HCT116 (cell line): ENCODE results near the gene CCDC158. TPM values are rescaled to one million over a fixed set of nuclear protein-coding genes. Genes with fewer than 3 reads are reported as not detected.

ENCODE experiments used
- ATAC-seq: fragments of 200-7000 bp; cut with Tn5 transposase; 2 replicates; pipeline ENCODE4 v1.9.1; 2020; ENCODE audit warnings: mild to moderate bottlenecking, moderate library complexity
- BruUV-seq: library from RNA; stranded (reverse); fragments of 400-500 nt; replicated peaks from 2 replicates; lab custom pipeline; 2021; lab: Mats Ljungman, UMichigan
- CTCF ChIA-PET: fragments of 300-600 bp; sonication (Branson Sonifier 250); formaldehyde crosslinking; loops from one replicate; lab custom pipeline; 2021; ENCODE audit warnings: antibody characterized with exemption; lab: Charles Lee
- POLR2A ChIA-PET: fragments of 300-600, 350-600 bp; sonication (Branson Sonifier 250); formaldehyde crosslinking; loops from one replicate; lab custom pipeline; 2021; ENCODE audit warnings: antibody characterized with exemption; lab: Charles Lee
- RAD21 ChIA-PET, 2 experiments: fragments of 300-600 bp; sonication (Branson Sonifier 250); formaldehyde crosslinking; loops; one replicate each; lab custom pipeline; 2023; ENCODE audit warnings: low total read pairs in 2 of 2; ENCODE audit not compliant: uncharacterized antibody in 2 of 2, unreplicated experiment in 2 of 2, low non-redundant PET in 1 of 2; lab: Charles Lee
- DNase-seq: peaks from one replicate; pipeline ENCODE4 v3.0.0-alpha.2; 2010; ENCODE audit warnings: low read depth, low spot score
- H2AFZ ChIP-seq: fragments of 200-600 bp; shearing (Covaris generic), sonication (generic); 2 replicates; pipeline ENCODE4 v1.6.1; 2017; ENCODE audit warnings: low read depth, mixed run types, mixed read lengths, antibody characterized with exemption, low read length; ENCODE audit not compliant: poor library complexity, severe bottlenecking
- H3K27ac ChIP-seq: 2 replicates; pipeline ENCODE4 v1.5.1; 2012; ENCODE audit warnings: low read depth, low read length
- H3K27me3 ChIP-seq: fragments of 200-600 bp; sonication (generic); 2 replicates; pipeline ENCODE4 v1.6.1; 2016; ENCODE audit warnings: mixed run types, low read length, mixed read lengths; ENCODE audit not compliant: insufficient read depth
- H3K36me3 ChIP-seq, 2 experiments: fragments of 200-500 bp in 1 of 2; fragments of 200-600 bp in 1 of 2; sonication (Bioruptor generic) in 1 of 2; sonication (generic) in 1 of 2; 2 replicates each; pipeline versions ENCODE4 v1.5.1 to v1.6.1; 2014 to 2016; ENCODE audit warnings: low read length in 2 of 2, inconsistent platforms in 1 of 2, mixed read lengths in 1 of 2, mixed run types in 1 of 2; ENCODE audit not compliant: insufficient read depth in 2 of 2, control insufficient read depth in 1 of 2
- H3K4me1 ChIP-seq, 2 experiments: fragments of 200-600 bp in 1 of 2; sonication (generic) in 1 of 2; 2 replicates each; pipeline versions ENCODE4 v1.5.1 to v1.6.1; 2012 to 2017; ENCODE audit warnings: low read length in 2 of 2, inconsistent platforms in 1 of 2, mild to moderate bottlenecking in 1 of 2, mixed read lengths in 1 of 2, mixed run types in 1 of 2, moderate library complexity in 1 of 2; ENCODE audit not compliant: insufficient read depth in 2 of 2, control insufficient read depth in 1 of 2
- H3K4me2 ChIP-seq: fragments of 200-600 bp; sonication (generic); 2 replicates; pipeline ENCODE4 v1.6.1; 2017; ENCODE audit warnings: mixed run types, low read length, mixed read lengths
- H3K4me3 ChIP-seq, 2 experiments: fragments of 200-600 bp in 1 of 2; sonication (generic) in 1 of 2; replicated peaks in 1 of 2; 2 replicates each; pipeline ENCODE4 v1.5.1; 2011 to 2016; ENCODE audit warnings: low read length in 2 of 2, control low read depth in 1 of 2, low read depth in 1 of 2, mild to moderate bottlenecking in 1 of 2, mixed read lengths in 1 of 2, mixed run types in 1 of 2
- H3K79me2 ChIP-seq: fragments of 200-600 bp; sonication (generic); 2 replicates; pipeline ENCODE4 v1.6.1; 2017; ENCODE audit warnings: mild to moderate bottlenecking, mixed run types, low read length, moderate library complexity, mixed read lengths; ENCODE audit not compliant: insufficient read depth
- H3K9ac ChIP-seq: fragments of 200-600 bp; sonication (generic); 2 replicates; pipeline ENCODE4 v1.6.1; 2016; ENCODE audit warnings: low read length, mixed read lengths
- H3K9me2 ChIP-seq: fragments of 200-600 bp; sonication (generic), shearing (Covaris generic); 2 replicates; pipeline ENCODE4 v1.6.1; 2017; ENCODE audit warnings: mixed run types, mild to moderate bottlenecking, moderate library complexity; ENCODE audit not compliant: insufficient read depth
- H3K9me3 ChIP-seq, 2 experiments: fragments of 200-500 bp in 1 of 2; fragments of 200-600 bp in 1 of 2; sonication (Bioruptor generic) in 1 of 2; sonication (generic) in 1 of 2; 2 replicates each; pipeline ENCODE4 v1.6.1; 2014 to 2017; ENCODE audit warnings: low read length in 2 of 2, mixed read lengths in 2 of 2, inconsistent platforms in 1 of 2, low read depth in 1 of 2, mild to moderate bottlenecking in 1 of 2, mixed run types in 1 of 2, moderate library complexity in 1 of 2; ENCODE audit not compliant: control insufficient read depth in 1 of 2, insufficient read depth in 1 of 2
- H4K20me1 ChIP-seq: fragments of 200-600 bp; sonication (generic), shearing (Covaris generic); 2 replicates; pipeline ENCODE4 v1.6.1; 2017; ENCODE audit warnings: mixed run types, mild to moderate bottlenecking, moderate library complexity; ENCODE audit not compliant: insufficient read depth
- CBX3 ChIP-seq: IDR thresholded peaks from 2 replicates; pipeline ENCODE4 v1.6.1; 2012; ENCODE audit warnings: low read depth
- CEBPB ChIP-seq: IDR thresholded peaks from 2 replicates; pipeline ENCODE4 v1.6.1; 2012; ENCODE audit warnings: low read depth
- EGR1 ChIP-seq: IDR thresholded peaks from 2 replicates; pipeline ENCODE4 v1.6.1; 2012; ENCODE audit warnings: low read depth
- EZH2 ChIP-seq: fragments of 200-600 bp; sonication (generic); IDR thresholded peaks from 2 replicates; pipeline ENCODE4 v1.6.1; 2017; ENCODE audit warnings: antibody characterized with exemption, mixed run types
- FOSL1 ChIP-seq: IDR thresholded peaks from 2 replicates; pipeline ENCODE4 v1.6.1; 2012; ENCODE audit warnings: low read depth
- JUND ChIP-seq: IDR thresholded peaks from 2 replicates; pipeline ENCODE4 v1.6.1; 2012
- POLR2A ChIP-seq: IDR thresholded peaks from 2 replicates; pipeline ENCODE4 v1.7.0; 2011; ENCODE audit warnings: borderline replicate concordance; ENCODE audit not compliant: insufficient read depth, insufficient read length; ENCODE audit errors: extremely low read depth
- POLR2AphosphoS5 ChIP-seq: IDR thresholded peaks from 2 replicates; pipeline ENCODE4 v1.6.1; 2011; ENCODE audit warnings: mild to moderate bottlenecking, low read depth, low read length, moderate library complexity
- RAD21 ChIP-seq: IDR thresholded peaks from 2 replicates; pipeline ENCODE4 v1.6.1; 2012; ENCODE audit warnings: low read depth, mild to moderate bottlenecking
- SIN3A ChIP-seq: IDR thresholded peaks from 2 replicates; pipeline ENCODE4 v1.6.1; 2012; ENCODE audit warnings: low read depth
- TCF7L2 ChIP-seq: IDR thresholded peaks from 2 replicates; pipeline ENCODE4 v1.7.0; 2011; ENCODE audit warnings: borderline replicate concordance, inconsistent platforms; ENCODE audit not compliant: insufficient read depth, insufficient read length; ENCODE audit errors: extremely low read depth
- ZBTB33 ChIP-seq: IDR thresholded peaks from 2 replicates; pipeline ENCODE4 v1.6.1; 2011; ENCODE audit warnings: mild to moderate bottlenecking, low read length, moderate library complexity; ENCODE audit not compliant: insufficient replicate concordance; ENCODE audit errors: extremely low read depth
- ZFX ChIP-seq: fragments of 450-650 bp; IDR thresholded peaks from 2 replicates; pipeline ENCODE4 v1.6.1; 2017
- ZNF274 ChIP-seq: fragments of 200-500 bp; sonication (Bioruptor generic); IDR thresholded peaks from 2 replicates; pipeline ENCODE4 v1.6.1; 2014; ENCODE audit warnings: mild to moderate bottlenecking, low read depth, low read length, inconsistent platforms
- intact Hi-C: fragments of 100-400 bp; cut with micrococcal nuclease; formaldehyde crosslinking; loops from 2 replicates; pipeline ENCODE4 v1.10.0; 2022
- total RNA-seq: library from RNA; stranded (reverse); gene quantifications from one replicate; pipeline ENCODE4 v1.2.1, GENCODE V29; 2021; ENCODE audit not compliant: unreplicated experiment
- TF ChIP-seq, protein P1 (sequence below): IDR thresholded peaks from 2 replicates; pipeline ENCODE4 v1.6.1; 2012
- TF ChIP-seq, protein P2 (sequence below): IDR thresholded peaks from 2 replicates; pipeline ENCODE4 v1.6.1; 2012; ENCODE audit warnings: low read depth

The CCDC158 gene
- total RNA-seq, 1 experiment from 2014 or later, result not detected

DNA sequence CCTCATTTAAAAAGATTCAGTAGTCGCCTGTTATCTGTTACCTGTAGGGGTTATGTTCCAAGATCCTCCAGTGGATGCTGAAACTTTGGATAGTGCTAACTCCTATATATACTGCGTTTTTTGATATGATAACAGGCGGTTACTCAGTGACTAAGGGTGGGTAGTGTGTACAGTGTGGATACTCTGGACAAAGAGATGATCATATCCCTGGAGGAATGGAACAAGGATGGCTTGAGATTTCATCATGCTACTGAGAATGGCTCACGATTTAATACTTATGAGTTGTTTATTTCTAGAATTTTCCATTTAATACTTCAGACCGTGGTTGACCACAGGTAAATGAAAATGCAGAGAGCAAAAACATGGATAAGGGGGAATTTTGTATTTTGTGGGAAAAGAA, 147.9 kb downstream of the CCDC158 start:
- TF ChIP-seq EZH2 (no peak), SIN3A (no peak), ZNF274 (no peak), ZFX (no peak), CBX3 (no peak)
- TF ChIP-seq, protein P1, sequence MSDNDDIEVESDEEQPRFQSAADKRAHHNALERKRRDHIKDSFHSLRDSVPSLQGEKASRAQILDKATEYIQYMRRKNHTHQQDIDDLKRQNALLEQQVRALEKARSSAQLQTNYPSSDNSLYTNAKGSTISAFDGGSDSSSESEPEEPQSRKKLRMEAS, result no peak
- no peaks in the 10 kb centered on the region for H3K36me3 ChIP-seq
- no peak overlapping the region for H3K9ac ChIP-seq
- intact Hi-C loops, result no loop called here
- H3K9me3 ChIP-seq, result no peaks in the 10 kb centered on the region
- ChIA-PET RAD21 (no interaction called here), POLR2A (no interaction called here), CTCF (no interaction called here)
- no peak overlapping the region for H2AFZ ChIP-seq
- no peak overlapping the region for H3K4me3 ChIP-seq
- H3K27me3 ChIP-seq, result no peaks in the 10 kb centered on the region
- no peak overlapping the region for H3K4me2 ChIP-seq
- H3K9me2 ChIP-seq, result no peaks in the 10 kb centered on the region
- no peak for DNase-seq
- H3K27ac ChIP-seq, result no peak overlapping the region
- H3K79me2 ChIP-seq, result no peaks in the 10 kb centered on the region
- no TSS peak for BruUV-seq
- H4K20me1 ChIP-seq, result no peaks in the 10 kb centered on the region
- H3K4me1 ChIP-seq, result no peaks in the 10 kb centered on the region
- no peak for ATAC-seq

DNA sequence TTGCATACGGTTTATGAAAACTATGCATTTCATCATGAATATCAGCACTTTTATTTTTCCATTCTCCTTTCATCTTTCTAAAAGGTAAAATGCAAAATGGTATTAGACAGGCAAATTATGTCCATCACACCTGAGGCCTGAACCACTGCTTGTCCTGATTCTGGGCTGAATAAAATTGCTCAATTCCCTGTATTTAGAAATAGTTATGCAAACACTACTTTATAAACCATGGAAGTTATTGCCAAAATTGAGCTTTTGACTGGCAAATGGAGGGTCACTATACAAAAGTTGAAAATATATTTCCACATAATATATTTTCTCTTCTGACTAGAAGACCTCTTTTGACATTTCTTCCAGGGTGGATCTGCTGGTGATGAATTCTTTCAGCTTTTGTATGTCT, 148.4 kb downstream of the CCDC158 start:
- POLR2A ChIA-PET, result no interaction called here

More for the DNA sequence above, 148.4 kb downstream of the CCDC158 start:
- no TSS peak for BruUV-seq
- Histone ChIP-seq H2AFZ (no peak overlapping the region), H3K9ac (no peak overlapping the region), H3K4me3 (no peak overlapping the region), H4K20me1 (no peaks in the 10 kb centered on the region), H3K4me2 (no peak overlapping the region), H3K79me2 (no peaks in the 10 kb centered on the region), H3K27ac (no peak overlapping the region), H3K36me3 (no peaks in the 10 kb centered on the region), H3K4me1 (no peaks in the 10 kb centered on the region), H3K9me3 (no peaks in the 10 kb centered on the region), H3K9me2 (no peaks in the 10 kb centered on the region), H3K27me3 (no peaks in the 10 kb centered on the region)
- ChIA-PET CTCF (no interaction called here), RAD21 (no interaction called here)
- intact Hi-C loops, result no loop called here
- TF ChIP-seq POLR2AphosphoS5 (no peak), ZNF274 (no peak), POLR2A (no peak), SIN3A (no peak), RAD21 (no peak), CEBPB (no peak), ZFX (no peak), TCF7L2 (no peak), CBX3 (no peak), ZBTB33 (no peak), EZH2 (no peak), EGR1 (no peak), JUND (no peak), FOSL1 (no peak)
- TF ChIP-seq, protein P2, sequence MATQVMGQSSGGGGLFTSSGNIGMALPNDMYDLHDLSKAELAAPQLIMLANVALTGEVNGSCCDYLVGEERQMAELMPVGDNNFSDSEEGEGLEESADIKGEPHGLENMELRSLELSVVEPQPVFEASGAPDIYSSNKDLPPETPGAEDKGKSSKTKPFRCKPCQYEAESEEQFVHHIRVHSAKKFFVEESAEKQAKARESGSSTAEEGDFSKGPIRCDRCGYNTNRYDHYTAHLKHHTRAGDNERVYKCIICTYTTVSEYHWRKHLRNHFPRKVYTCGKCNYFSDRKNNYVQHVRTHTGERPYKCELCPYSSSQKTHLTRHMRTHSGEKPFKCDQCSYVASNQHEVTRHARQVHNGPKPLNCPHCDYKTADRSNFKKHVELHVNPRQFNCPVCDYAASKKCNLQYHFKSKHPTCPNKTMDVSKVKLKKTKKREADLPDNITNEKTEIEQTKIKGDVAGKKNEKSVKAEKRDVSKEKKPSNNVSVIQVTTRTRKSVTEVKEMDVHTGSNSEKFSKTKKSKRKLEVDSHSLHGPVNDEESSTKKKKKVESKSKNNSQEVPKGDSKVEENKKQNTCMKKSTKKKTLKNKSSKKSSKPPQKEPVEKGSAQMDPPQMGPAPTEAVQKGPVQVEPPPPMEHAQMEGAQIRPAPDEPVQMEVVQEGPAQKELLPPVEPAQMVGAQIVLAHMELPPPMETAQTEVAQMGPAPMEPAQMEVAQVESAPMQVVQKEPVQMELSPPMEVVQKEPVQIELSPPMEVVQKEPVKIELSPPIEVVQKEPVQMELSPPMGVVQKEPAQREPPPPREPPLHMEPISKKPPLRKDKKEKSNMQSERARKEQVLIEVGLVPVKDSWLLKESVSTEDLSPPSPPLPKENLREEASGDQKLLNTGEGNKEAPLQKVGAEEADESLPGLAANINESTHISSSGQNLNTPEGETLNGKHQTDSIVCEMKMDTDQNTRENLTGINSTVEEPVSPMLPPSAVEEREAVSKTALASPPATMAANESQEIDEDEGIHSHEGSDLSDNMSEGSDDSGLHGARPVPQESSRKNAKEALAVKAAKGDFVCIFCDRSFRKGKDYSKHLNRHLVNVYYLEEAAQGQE, result no peak
- no peak for DNase-seq
- ATAC-seq, result no peak
